ENCODE measurements around the gene CD47. TPM values are rescaled to one million over a fixed set of nuclear protein-coding genes. Genes with fewer than 3 reads are reported as not detected.

The CD47 gene
- total RNA-seq, 1 experiment from 2014 or later, result 76.9 TPM

GRCh38 chr3:108127301-108127988 lies 36.6 kb upstream of the CD47 start:
- peaks cover 26% of the 10 kb centered on the region for H3K4me1 ChIP-seq (replicated peaks; ENCODE audit: insufficient read depth)
- H3K4me2 ChIP-seq, result no peak overlapping the region
- H3K9me2 ChIP-seq (ENCODE audit: insufficient read depth), result 0 out of 2 replicates have a peak, but pooled peaks cover 3% of the 10 kb centered on the region
- H3K36me3 ChIP-seq (ENCODE audit: low read depth), result no peaks in the 10 kb centered on the region
- H4K20me1 ChIP-seq (ENCODE audit: insufficient read depth), result no peaks in the 10 kb centered on the region
- H3K4me3 ChIP-seq, result no peak overlapping the region
- BruUV-seq (replicated peaks), result no TSS peak
- H2AFZ ChIP-seq, result no peak overlapping the region
- H3K27me3 ChIP-seq (ENCODE audit: insufficient read depth, low read depth), result no peaks in the 10 kb centered on the region
- no peaks in the 10 kb centered on the region for H3K79me2 ChIP-seq (ENCODE audit: low read depth)
- H3F3A ChIP-seq (ENCODE audit: insufficient read depth, low read depth), result peaks cover 24% of the 10 kb centered on the region
- CTCF ChIA-PET, result no interaction called here
- POLR2A ChIA-PET (ENCODE audit: unreplicated experiment), result no interaction called here
- intact Hi-C loops (cut with micrococcal nuclease; ENCODE audit: unreplicated experiment), result no loop called here
- TF ChIP-seq CTCF (conservative IDR thresholded peaks at IDR 0.05) (no peak), EZH2 (IDR thresholded peaks at IDR 0.05; ENCODE audit: low read depth) (no peak)
- no peak for DNase-seq
- no peaks in the 10 kb centered on the region for H3K9me3 ChIP-seq (ENCODE audit: insufficient read depth, low read depth)
- no peak overlapping the region for H3K27ac ChIP-seq

- Histone ChIP-seq H4K20me1 (ENCODE audit: insufficient read depth) (no peaks in the 10 kb centered on the region), H3K9me3 (ENCODE audit: insufficient read depth, low read depth) (no peaks in the 10 kb centered on the region), H2AFZ (no peak overlapping the region), H3K79me2 (ENCODE audit: low read depth) (no peaks in the 10 kb centered on the region), H3K9me2 (ENCODE audit: insufficient read depth) (0 out of 2 replicates have a peak, but pooled peaks cover 3% of the 10 kb centered on the region), H3K27me3 (ENCODE audit: insufficient read depth, low read depth) (no peaks in the 10 kb centered on the region), H3K4me1 (replicated peaks; ENCODE audit: insufficient read depth) (peaks cover 15% of the 10 kb centered on the region), H3K36me3 (ENCODE audit: low read depth) (no peaks in the 10 kb centered on the region), H3F3A (ENCODE audit: insufficient read depth, low read depth) (peaks cover 13% of the 10 kb centered on the region), H3K27ac (no peak overlapping the region), H3K4me3 (no peak overlapping the region), H3K4me2 (no peak overlapping the region)
- ChIA-PET CTCF (no interaction called here), POLR2A (ENCODE audit: unreplicated experiment) (no interaction called here)
- BruUV-seq (replicated peaks), result no TSS peak
- TF ChIP-seq EZH2 (IDR thresholded peaks at IDR 0.05; ENCODE audit: low read depth) (no peak), CTCF (conservative IDR thresholded peaks at IDR 0.05) (no peak)
- intact Hi-C loops (cut with micrococcal nuclease; ENCODE audit: unreplicated experiment), result no loop called here
- no peak for DNase-seq
Measured at GRCh38 chr3:108126348-108126747, 35.5 kb upstream of the CD47 start.

- Histone ChIP-seq H4K20me1 (ENCODE audit: insufficient read depth) (no peaks in the 10 kb centered on the region), H3K4me2 (no peak overlapping the region), H3K36me3 (ENCODE audit: low read depth) (no peaks in the 10 kb centered on the region), H2AFZ (no peak overlapping the region), H3K4me3 (no peak overlapping the region), H3K79me2 (ENCODE audit: low read depth) (no peaks in the 10 kb centered on the region), H3F3A (ENCODE audit: insufficient read depth, low read depth) (peaks cover 10% of the 10 kb centered on the region), H3K4me1 (replicated peaks; ENCODE audit: insufficient read depth) (peaks cover 7% of the 10 kb centered on the region), H3K9me2 (ENCODE audit: insufficient read depth) (0 out of 2 replicates have a peak, but pooled peaks cover 3% of the 10 kb centered on the region), H3K27me3 (ENCODE audit: insufficient read depth, low read depth) (no peaks in the 10 kb centered on the region), H3K27ac (no peak overlapping the region), H3K9me3 (ENCODE audit: insufficient read depth, low read depth) (no peaks in the 10 kb centered on the region)
- CTCF ChIA-PET, result no interaction called here
- intact Hi-C loops (cut with micrococcal nuclease; ENCODE audit: unreplicated experiment), result no loop called here
- no peak for DNase-seq
- POLR2A ChIA-PET (ENCODE audit: unreplicated experiment), result no interaction called here
- no TSS peak for BruUV-seq (replicated peaks)
- TF ChIP-seq CTCF (conservative IDR thresholded peaks at IDR 0.05) (no peak), EZH2 (IDR thresholded peaks at IDR 0.05; ENCODE audit: low read depth) (no peak)
Measured at GRCh38 chr3:108125550-108126071, 34.8 kb upstream of the CD47 start.
